GM19438 (cell line): ENCODE data around the gene ZNF366.
"Not testable (repeated sequence)": the region's sequence is repeated elsewhere in the genome, so short reads cannot be mapped to it uniquely, and the experiment has no call there.

Experiments
- ATAC-seq: cut with Tn5 transposase; IDR thresholded peaks from one replicate; pipeline ENCODE4 v1.9.1; 2021; ENCODE audit warnings: low read depth; ENCODE audit not compliant: unreplicated experiment

The ZNF366 gene

GRCh38 chr5:72415616-72416325 lies 91.4 kb downstream of the ZNF366 start:
- no peak for ATAC-seq

GRCh38 chr5:72412283-72413055 lies 94.7 kb downstream of the ZNF366 start:
- ATAC-seq = no peak

GRCh38 chr5:72410688-72411295 lies 96.4 kb downstream of the ZNF366 start:
- no peak for ATAC-seq

GRCh38 chr5:72408603-72409002 lies 98.6 kb downstream of the ZNF366 start:
- no peak for ATAC-seq

GRCh38 chr5:72408127-72408526 lies 99.1 kb downstream of the ZNF366 start:
- no peak for ATAC-seq

GRCh38 chr5:72407541-72407940 lies 99.7 kb downstream of the ZNF366 start:
- no peak for ATAC-seq

- no peak for ATAC-seq
Observed at GRCh38 chr5:72407078-72407477, 100.1 kb downstream of the ZNF366 start.

- not testable (repeated sequence) for ATAC-seq
Observed at GRCh38 chr5:72404771-72405170, 102.4 kb downstream of the ZNF366 start.

- ATAC-seq = no peak
Observed at GRCh38 chr5:72402959-72403628, 104.1 kb downstream of the ZNF366 start.

- ATAC-seq = no peak
Observed at GRCh38 chr5:72402381-72402890, 104.8 kb downstream of the ZNF366 start.

- no peak for ATAC-seq
Observed at GRCh38 chr5:72400950-72401349, 106.3 kb downstream of the ZNF366 start.

GRCh38 chr5:72397836-72398235 lies 109.4 kb downstream of the ZNF366 start:
- no peak for ATAC-seq

- no peak for ATAC-seq
Observed at GRCh38 chr5:72394688-72395087, 112.5 kb downstream of the ZNF366 start.

- ATAC-seq = no peak
Observed at GRCh38 chr5:72393052-72393451, 114.2 kb downstream of the ZNF366 start.
